Activated naive CD8-positive, alpha-beta T cell treated with anti-CD3 and anti-CD28 coated beads, Interleukin-2, amount 50 U/mL, for 24 hours (primary cell): Measurements from ENCODE around the gene FAM187B.
A peak's percentile ranks its signal among the peaks of the same experiment; 100 is the strongest.

Source experiments
- ATAC-seq: fragments of 150-1000 bp; cut with Tn5 transposase; one replicate; pipeline ENCODE4 v1.10.0; 2021
- DNase-seq: peaks from one replicate; pipeline ENCODE4 v3.0.0; 2021
- H3K27ac Mint-ChIP-seq: one replicate; pipeline ENCODE4 v1.8.0; 2021; ENCODE audit warnings: mild to moderate bottlenecking, mixed read lengths
- H3K27me3 Mint-ChIP-seq: one replicate; pipeline ENCODE4 v1.8.0; 2021; ENCODE audit warnings: mixed read lengths
- H3K36me3 Mint-ChIP-seq: one replicate; pipeline ENCODE4 v1.8.0; 2021; ENCODE audit warnings: low read depth, mixed read lengths
- H3K4me1 Mint-ChIP-seq: one replicate; pipeline ENCODE4 v1.8.0; 2021; ENCODE audit warnings: mixed read lengths
- H3K4me3 Mint-ChIP-seq: one replicate; pipeline ENCODE4 v1.8.0; 2021; ENCODE audit warnings: mild to moderate bottlenecking, moderate library complexity, mixed read lengths
- H3K9me3 Mint-ChIP-seq: one replicate; pipeline ENCODE4 v1.8.0; 2021; ENCODE audit warnings: mixed read lengths

FAM187B gene

DNA sequence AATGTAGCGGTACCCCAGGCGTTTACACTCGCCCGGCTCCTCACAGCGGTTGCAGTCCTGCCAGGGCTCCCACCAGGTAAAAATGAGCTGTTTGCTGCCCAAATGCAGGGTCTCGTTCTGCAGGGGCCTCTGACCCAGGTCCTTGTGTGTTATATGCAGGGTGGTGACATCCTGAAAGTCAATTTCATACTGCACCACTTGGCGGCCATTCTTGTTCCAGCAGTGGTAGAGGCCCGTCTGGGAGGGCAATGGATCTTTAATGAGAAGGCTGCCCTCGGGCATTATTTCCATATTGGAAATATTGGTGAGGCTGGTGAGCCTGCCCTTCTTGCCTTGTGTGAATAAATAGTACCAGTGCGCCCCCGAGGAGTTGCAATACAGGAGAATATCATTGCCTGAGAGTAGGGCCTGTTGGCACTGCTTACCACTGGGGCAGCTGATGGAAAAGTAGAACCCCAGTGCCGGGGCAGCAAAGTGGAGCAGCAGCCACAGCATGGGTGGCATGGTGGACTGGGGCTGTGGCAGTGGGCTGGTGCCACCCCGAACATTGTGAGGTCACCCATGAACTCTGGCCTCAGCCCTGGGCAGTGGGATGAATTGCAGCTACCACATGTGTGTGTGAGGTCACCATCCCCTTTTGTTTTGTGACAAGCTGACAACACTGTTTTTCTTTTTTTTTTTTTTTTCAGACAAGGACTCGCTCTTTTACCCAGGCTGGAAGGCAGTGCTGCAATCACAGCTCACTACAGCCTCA, at the start of gene FAM187B:
TSS of gene FAM187B (minus strand) at position 563 of the 754 bp plus-strand sequence. CDS start at position 504, 59 bp downstream.
- H3K9me3 Mint-ChIP-seq: no peaks in the 10 kb centered on the region
- no peaks in the 10 kb centered on the region for H3K27me3 Mint-ChIP-seq

DNA sequence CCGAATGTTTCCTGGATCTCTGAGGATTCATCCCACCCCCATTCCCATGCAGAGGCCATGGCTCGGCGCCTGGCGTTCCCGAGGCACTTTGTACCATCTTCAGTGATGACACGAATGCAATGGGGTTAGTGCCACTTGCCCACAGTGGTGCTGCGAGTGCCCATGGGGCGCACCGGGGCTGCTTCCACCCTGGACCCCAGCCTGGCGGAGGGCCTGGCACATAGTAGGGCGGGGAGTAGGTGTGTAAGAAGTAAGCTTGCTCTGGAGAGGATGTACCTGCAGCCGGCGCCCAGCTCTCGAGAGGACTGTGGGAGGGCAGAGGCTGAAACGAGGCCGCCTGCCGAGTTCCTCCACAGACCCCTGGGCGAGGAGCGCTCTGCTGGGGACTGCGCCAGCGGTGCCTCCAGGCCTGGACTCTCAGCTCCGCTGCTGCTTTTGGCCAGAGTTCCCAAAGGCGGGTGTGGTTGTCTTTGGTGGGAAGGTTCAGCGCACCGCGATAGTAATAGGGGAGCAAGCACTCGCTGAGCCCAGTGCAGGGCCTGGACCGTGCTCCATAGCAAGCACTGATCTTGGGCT, 48.3 kb upstream of the FAM187B start:
- H3K4me3 Mint-ChIP-seq: no peak overlapping the region

More for the DNA sequence above, at the start of gene FAM187B:
- Mint-ChIP-seq H3K36me3 (no peaks in the 10 kb centered on the region), H3K27ac (no peak within 1 kb of the TSS), H3K4me3 (no peak within 1 kb of the TSS), H3K4me1 (peaks cover 3% of the 10 kb centered on the region)
- DNase-seq (no peak), ATAC-seq (no peak)

DNA sequence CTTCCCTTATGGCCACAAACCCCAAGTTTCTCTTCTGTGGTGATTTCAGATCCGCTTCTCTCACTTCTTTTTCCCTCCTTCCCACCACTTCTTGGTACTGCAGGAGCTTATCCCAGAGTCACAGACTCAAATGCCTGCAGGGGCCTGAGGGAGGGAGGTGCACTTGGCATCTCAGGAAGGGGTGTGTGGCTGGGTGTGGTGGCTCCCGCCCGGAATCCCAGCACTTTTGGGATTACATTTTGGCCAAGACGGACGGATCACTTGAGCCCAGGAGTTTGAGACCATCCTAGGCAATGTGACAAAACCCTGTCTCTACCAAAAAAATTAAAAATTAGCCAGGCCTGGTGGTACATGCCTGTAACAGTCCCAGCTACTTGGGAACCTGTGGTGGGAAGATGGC, 45.8 kb upstream of the FAM187B start:
- Mint-ChIP-seq H3K27ac (no peak overlapping the region), H3K4me3 (no peak overlapping the region), H3K9me3 (no peaks in the 10 kb centered on the region), H3K4me1 (peaks cover 16% of the 10 kb centered on the region), H3K27me3 (no peaks in the 10 kb centered on the region), H3K36me3 (peaks cover 30% of the 10 kb centered on the region)
- DNase-seq (no peak), ATAC-seq (no peak)

More for the DNA sequence above, 48.3 kb upstream of the FAM187B start:
- Mint-ChIP-seq H3K27ac (no peak overlapping the region), H3K36me3 (peaks cover 21% of the 10 kb centered on the region), H3K9me3 (no peaks in the 10 kb centered on the region), H3K27me3 (peaks cover under 1% of the 10 kb centered on the region), H3K4me1 (peaks cover 10% of the 10 kb centered on the region)
- DNase-seq: no peak
- ATAC-seq: no peak

GRCh38 chr19:35273686-35274259, 45.2 kb upstream of the FAM187B start:
- no peak overlapping the region for H3K4me3 Mint-ChIP-seq
- peaks cover 30% of the 10 kb centered on the region for H3K36me3 Mint-ChIP-seq
- no peak for ATAC-seq
- H3K27me3 Mint-ChIP-seq: no peaks in the 10 kb centered on the region
- DNase-seq: no peak
- no peaks in the 10 kb centered on the region for H3K9me3 Mint-ChIP-seq
- H3K27ac Mint-ChIP-seq: no peak overlapping the region
- peaks cover 16% of the 10 kb centered on the region for H3K4me1 Mint-ChIP-seq

DNA sequence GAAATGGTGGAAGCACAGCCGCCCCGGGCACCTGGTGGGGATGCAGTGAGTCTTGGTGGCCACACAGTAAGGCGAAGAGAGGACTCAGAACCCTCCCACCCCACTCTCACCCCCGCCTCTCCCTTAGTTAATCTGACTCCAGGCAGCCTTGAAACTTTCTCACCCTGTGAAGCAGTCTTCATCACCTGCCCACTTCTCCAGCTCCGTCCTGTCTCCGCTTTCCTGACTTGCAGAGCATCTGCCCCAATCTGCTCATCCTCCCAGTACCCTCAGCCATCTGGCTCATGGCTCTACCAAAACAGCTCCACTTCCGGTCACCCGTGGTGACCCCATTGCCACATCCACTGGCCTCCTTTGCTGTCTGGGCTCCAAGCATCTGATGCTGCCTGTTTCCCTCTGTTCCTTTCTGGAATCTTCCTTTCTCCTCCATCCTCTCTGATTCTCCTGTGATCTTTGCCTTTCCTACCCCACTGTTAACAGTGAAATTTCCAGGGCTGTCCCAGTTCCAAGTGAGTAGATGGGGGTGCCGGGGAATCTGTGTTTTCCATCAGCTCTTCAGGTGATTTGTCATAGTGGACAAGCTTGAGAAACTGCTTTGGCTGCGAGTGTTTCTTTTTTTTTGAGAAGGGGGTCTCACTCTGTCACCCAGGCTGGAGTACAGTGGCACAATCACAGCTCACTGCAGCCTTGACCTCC, 44.6 kb upstream of the FAM187B start:
- ATAC-seq: no peak
- no peaks in the 10 kb centered on the region for H3K9me3 Mint-ChIP-seq
- H3K36me3 Mint-ChIP-seq: peaks cover 30% of the 10 kb centered on the region
- peaks cover 16% of the 10 kb centered on the region for H3K4me1 Mint-ChIP-seq
- no peaks in the 10 kb centered on the region for H3K27me3 Mint-ChIP-seq
- peak overlapping the region; percentile 2 for H3K27ac Mint-ChIP-seq
- no peak for DNase-seq
- H3K4me3 Mint-ChIP-seq: no peak overlapping the region

DNA sequence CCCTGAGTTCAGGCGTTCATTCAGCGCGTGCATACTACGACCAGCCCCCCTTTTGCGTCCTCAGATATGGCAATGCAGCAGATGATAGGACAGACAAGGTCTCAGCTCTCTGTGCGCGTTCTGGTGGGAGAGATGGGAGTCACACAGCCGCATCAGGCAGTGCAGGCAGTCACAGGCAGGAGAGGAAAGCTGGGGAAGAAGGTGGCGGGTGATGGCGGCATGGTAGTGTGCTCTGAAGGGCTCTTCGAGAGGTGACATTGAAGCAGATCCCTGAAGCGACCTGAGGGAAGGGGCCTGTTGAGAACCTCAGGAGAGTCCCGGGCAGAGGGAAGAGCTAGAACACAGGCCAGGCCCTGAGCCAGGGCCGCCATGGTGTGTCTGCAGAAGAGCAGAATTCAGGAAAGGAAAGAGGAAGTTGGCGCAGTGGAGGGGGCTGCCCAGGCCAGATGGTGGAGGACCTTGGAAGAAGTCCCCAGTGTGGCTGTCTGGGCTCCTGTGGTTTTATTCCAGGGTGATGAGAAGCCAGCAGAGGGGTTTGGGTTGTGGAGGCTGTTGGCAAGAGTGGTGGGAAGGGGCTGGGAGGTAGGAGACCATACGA, 43.7 kb upstream of the FAM187B start:
- H3K9me3 Mint-ChIP-seq: no peaks in the 10 kb centered on the region
- H3K4me3 Mint-ChIP-seq: no peak overlapping the region
- ATAC-seq (no peak), DNase-seq (no peak)
- no peaks in the 10 kb centered on the region for H3K27me3 Mint-ChIP-seq
- H3K36me3 Mint-ChIP-seq: peaks cover 30% of the 10 kb centered on the region
- peaks cover 18% of the 10 kb centered on the region for H3K4me1 Mint-ChIP-seq
- peak overlapping the region; percentile 3 for H3K27ac Mint-ChIP-seq

- DNase-seq (no peak), ATAC-seq (no peak)
- no peak overlapping the region for H3K4me3 Mint-ChIP-seq
- peaks cover 30% of the 10 kb centered on the region for H3K36me3 Mint-ChIP-seq
- no peaks in the 10 kb centered on the region for H3K9me3 Mint-ChIP-seq
- no peaks in the 10 kb centered on the region for H3K27me3 Mint-ChIP-seq
- no peak overlapping the region for H3K27ac Mint-ChIP-seq
- peaks cover 20% of the 10 kb centered on the region for H3K4me1 Mint-ChIP-seq
Observed at GRCh38 chr19:35271546-35271945, 43.0 kb upstream of the FAM187B start.

GRCh38 chr19:35270381-35270811, 41.9 kb upstream of the FAM187B start:
- peak overlapping the region; percentile 32 for H3K4me3 Mint-ChIP-seq
- peaks cover 32% of the 10 kb centered on the region for H3K4me1 Mint-ChIP-seq
- no peak overlapping the region for H3K27ac Mint-ChIP-seq
- no peaks in the 10 kb centered on the region for H3K27me3 Mint-ChIP-seq
- peaks cover 32% of the 10 kb centered on the region for H3K36me3 Mint-ChIP-seq
- H3K9me3 Mint-ChIP-seq: no peaks in the 10 kb centered on the region
- DNase-seq (no peak), ATAC-seq (no peak)

GRCh38 chr19:35269438-35270117, 41.0 kb upstream of the FAM187B start:
- peaks cover 36% of the 10 kb centered on the region for H3K4me1 Mint-ChIP-seq
- peaks cover 31% of the 10 kb centered on the region for H3K36me3 Mint-ChIP-seq
- peak; percentile 83 for DNase-seq
- H3K4me3 Mint-ChIP-seq: peak overlapping the region; percentile 70
- no peaks in the 10 kb centered on the region for H3K27me3 Mint-ChIP-seq
- no peaks in the 10 kb centered on the region for H3K9me3 Mint-ChIP-seq
- H3K27ac Mint-ChIP-seq: no peak overlapping the region
- ATAC-seq: peak; percentile 63

DNA sequence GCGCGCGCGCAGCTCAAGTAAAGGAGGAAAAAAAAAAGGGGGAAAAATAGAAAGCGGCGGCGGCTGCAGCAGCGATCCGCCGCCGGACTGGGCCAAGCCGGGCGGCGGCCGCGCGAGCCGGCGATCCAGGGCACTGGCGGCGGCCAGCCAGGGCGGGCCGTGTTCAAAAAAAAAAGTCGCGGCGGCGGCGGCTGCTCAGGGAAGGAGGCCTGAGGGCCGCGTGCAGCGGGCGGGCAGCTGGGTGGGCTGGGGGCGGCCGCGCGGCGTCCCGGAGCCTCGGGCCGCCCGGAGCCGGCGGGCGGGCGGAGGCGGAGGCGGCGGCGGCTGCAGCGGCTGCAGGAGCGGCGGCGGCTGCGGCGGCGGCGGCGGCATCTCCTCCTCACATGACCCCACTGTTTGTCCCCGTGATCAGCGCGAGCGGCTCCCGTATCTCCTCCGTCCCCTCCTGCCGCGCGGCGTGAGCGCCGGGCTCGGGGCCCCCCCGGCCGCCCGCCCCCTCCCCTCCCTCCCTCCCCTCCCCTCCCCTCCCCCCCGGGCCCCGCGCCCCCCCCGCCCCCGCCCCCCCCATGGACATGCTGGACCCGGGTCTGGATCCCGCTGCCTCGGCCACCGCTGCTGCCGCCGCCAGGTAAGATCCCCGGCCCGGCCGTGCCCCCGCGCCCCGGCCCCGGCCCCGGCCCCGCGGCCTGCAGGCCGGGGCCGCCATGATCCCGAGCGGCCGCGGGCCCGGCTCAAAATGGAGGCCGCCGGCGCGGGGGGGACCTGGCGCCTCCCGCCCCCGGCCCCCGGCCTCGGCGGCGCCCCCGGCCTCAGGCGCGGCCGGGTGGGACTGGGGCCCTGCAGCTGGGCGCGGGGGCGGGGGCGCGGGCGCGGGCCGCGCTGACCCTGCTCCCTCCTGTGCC, 40.2 kb upstream of the FAM187B start, which contains the start of gene USF2:
TSS of gene USF2 (plus strand) at position 427 of the 902 bp plus-strand sequence. CDS start at position 567, 140 bp downstream.
- H3K27ac Mint-ChIP-seq: peak within 1 kb of the TSS; percentile 97
- H3K9me3 Mint-ChIP-seq: no peaks in the 10 kb centered on the region
- peak; percentile 27 for ATAC-seq
- peak; percentile 74 for DNase-seq
- H3K4me3 Mint-ChIP-seq: peak within 1 kb of the TSS; percentile 93
- H3K36me3 Mint-ChIP-seq: peaks cover 28% of the 10 kb centered on the region
- peaks cover 41% of the 10 kb centered on the region for H3K4me1 Mint-ChIP-seq
- H3K27me3 Mint-ChIP-seq: no peaks in the 10 kb centered on the region

GRCh38 chr19:35267818-35268535, 39.4 kb upstream of the FAM187B start:
- Mint-ChIP-seq H3K4me3 (peak overlapping the region; percentile 93), H3K36me3 (peaks cover 24% of the 10 kb centered on the region), H3K9me3 (no peaks in the 10 kb centered on the region), H3K4me1 (peaks cover 41% of the 10 kb centered on the region), H3K27me3 (no peaks in the 10 kb centered on the region), H3K27ac (peak overlapping the region; percentile 97)
- peak; percentile 48 for ATAC-seq
- peak; percentile 82 for DNase-seq

DNA sequence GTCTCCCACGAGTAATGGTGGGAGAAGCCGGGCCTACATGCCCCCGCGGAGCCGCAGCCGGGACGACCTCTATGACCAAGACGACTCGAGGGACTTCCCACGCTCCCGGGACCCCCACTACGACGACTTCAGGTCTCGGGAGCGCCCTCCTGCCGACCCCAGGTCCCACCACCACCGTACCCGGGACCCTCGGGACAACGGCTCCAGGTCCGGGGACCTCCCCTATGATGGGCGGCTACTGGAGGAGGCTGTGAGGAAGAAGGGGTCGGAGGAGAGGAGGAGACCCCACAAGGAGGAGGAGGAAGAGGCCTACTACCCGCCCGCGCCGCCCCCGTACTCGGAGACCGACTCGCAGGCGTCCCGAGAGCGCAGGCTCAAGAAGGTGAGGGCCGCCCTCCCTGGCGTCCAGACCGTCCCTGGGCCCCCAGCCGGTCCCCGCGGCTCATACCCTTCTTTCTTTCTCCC, 38.8 kb upstream of the FAM187B start:
- H3K4me1 Mint-ChIP-seq: peaks cover 40% of the 10 kb centered on the region
- no peak for ATAC-seq
- no peaks in the 10 kb centered on the region for H3K9me3 Mint-ChIP-seq
- H3K27me3 Mint-ChIP-seq: no peaks in the 10 kb centered on the region
- DNase-seq: peak; percentile 49
- H3K4me3 Mint-ChIP-seq: peak overlapping the region; percentile 93
- H3K27ac Mint-ChIP-seq: peak overlapping the region; percentile 97
- H3K36me3 Mint-ChIP-seq: peaks cover 24% of the 10 kb centered on the region
